GM19463 (cell line): ENCODE data around the gene HSD3B7.
"Not testable (repeated sequence)": the region's sequence is repeated elsewhere in the genome, so short reads cannot be mapped to it uniquely, and the experiment has no call there.

Experiments used
- ATAC-seq: cut with Tn5 transposase; IDR thresholded peaks from one replicate; pipeline ENCODE4 v1.9.1; 2021; ENCODE audit warnings: mild to moderate bottlenecking, moderate library complexity; ENCODE audit not compliant: unreplicated experiment

Gene HSD3B7

DNA sequence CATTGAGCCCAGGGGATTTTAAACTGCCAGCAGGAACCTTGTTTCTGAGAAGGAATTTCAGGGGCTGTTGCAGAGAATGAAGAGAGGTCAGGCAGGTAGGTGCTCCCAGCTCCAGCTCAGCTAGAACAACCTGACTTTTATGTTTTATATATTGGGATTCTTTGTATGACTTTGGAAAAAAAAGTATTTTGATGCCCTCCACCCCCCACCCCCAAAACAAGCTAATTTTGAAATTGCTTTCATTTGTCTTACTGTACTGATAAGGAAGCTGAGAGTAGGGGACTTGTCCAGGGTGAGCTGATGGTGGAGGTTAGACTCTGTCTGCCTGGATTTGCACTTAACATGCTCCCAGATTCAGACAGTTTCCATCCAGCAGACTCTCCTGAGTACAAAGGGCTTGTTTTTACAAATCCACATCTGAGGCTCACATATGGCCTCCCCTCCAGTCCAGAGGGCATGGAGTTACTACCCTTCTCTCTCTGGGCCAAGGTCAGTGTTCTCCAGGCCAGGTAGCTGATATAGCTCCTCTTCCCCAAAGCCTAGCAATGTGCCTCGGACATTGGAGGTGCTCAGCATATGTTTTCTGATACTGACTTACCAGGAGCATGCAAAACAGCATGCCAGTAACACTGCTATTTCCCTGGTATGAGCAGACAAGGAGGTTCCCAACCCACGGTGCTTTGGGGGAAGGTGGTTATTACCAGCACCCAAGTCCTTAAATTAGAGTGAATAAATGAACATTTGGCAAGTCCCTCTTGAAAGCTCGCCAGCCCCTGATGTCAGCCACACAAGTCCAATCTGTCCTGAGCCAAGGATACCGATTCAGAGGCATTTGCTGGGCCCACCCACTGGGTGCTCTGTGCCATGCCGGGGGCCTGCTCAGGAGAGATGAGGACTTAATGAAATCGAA, 14.1 kb downstream of the HSD3B7 start:
- ATAC-seq: no peak

DNA sequence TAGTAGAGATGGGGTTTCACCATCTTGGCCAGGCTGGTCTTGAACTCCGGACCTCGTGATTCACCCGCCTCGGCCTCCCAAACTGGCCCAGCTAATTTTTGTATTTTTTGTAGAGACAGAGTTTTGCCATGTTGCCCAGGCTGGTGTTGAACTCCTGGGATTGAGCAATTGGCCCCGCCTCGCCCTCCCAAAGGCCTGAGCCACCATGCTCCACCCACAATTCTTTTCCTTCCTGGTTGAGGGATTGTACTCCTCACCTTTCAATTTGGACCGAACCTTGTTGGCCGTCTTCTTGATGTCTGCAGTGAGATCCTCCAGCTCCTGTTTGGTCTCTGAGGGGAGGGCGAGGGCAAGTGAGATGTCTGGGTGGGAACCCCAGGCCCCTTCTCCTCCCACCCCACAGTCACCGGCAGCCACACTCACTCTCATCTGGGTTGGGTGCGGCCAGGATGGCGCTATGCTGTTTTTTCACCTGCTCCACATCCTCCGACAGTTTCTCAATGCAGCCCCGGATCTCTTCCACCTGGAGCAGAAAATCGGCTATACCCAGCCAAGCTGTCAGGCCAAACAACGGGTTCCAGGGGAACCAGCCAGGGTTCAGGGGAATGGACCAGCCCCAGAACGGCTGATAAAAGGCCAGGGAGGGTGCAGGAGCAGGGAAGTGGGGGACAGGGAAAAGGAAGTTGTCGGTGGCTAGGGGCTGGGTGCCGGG, 15.8 kb downstream of the HSD3B7 start:
- ATAC-seq: no peak

DNA sequence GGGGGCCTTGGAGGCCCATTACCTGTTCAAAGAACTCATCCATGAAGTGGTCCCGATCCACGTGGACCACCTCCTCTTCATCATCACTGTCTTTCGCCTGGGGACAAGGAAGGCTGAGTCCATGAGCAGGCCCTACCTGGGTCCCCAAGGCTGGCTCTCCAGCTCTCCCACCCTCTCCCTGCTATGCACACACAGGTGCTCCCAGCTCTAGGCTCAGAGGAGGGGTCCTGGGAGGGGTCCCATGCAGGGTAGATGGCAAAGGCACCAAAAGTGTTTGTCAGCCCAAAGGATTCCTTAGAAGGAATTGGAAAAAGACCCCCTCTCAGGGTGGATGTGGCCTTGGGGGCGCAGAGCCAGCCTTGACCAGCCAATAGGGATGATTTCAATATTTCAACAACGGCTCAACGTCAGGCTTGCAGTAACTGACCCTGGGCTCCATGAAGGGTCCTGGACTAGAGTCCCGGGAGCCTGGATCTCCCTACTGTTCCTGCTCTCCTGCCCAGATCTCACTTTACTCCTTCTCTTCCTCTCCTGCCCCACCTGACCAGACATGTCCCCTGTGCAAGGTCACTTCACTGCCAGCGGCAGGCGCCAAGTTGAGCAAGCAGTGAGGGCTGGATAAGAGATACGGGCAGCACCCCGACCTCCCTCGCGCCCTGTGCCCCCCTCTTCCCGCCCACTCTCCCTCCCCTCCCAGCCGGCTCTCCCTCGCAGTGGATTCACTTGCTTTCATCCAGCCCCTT, 16.7 kb downstream of the HSD3B7 start:
- no peak for ATAC-seq

DNA sequence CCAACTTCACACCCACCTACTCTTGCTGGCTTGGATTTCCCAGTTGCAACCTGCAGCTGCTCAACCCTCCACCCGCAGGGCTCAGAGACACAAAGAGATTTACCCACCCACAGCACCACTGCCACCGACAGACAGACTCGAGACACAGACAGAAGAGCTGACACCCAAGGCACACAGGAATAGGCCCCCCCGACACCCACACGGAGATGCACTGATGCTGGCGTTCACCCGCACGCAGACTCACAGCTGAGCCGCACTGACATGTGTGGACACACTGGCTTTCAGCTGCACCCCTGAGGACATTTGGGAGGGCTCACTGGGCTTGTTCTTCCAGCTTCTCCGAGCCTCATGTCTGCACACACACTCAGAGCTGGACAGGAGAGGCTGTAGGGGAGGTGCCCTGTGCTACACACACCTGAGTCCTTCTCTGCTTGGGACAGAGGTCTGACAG, 17.3 kb downstream of the HSD3B7 start:
- no peak for ATAC-seq

DNA sequence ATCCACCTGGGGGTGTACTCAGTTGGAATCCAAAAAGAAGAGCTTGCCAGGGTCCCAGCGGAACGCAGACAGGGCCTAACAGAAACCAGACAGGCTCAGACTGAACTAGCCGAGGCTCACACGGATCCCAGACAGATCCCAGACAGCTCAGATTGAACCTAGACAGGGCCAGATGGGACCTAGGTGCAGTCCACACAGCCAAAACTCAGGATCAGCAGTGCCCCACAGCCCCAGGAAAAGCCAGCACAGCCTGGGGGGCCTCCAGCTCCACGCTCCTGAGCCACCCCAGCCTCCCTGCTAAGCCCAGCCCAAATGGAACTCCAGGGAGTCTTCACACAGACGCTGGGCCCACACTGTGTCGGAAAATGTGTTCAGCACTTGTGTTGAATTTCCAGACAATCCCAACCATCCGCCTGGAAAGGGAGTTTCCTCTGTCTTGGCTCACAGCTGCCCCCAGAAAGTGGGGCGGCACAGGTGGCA, 17.9 kb downstream of the HSD3B7 start:
- no peak for ATAC-seq

DNA sequence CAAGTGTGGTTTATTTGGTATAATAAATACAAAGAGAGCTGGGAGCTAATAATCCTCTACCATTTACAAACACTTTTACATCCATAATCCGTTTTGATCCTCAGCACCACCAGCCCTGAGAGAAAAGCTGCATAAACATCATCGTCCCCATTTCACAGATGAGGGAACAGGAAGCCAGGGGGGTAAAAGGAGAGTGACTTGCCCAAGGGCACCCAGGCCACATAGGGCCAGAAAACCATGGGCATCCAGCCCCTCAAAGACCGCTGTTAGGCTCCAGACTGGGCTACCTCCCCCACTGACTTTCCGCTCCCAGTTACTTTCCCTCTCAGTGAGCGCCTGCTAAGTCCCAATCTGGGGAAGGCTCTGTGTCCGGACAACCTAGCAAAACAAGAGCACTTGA, 18.7 kb downstream of the HSD3B7 start:
- ATAC-seq: no peak

DNA sequence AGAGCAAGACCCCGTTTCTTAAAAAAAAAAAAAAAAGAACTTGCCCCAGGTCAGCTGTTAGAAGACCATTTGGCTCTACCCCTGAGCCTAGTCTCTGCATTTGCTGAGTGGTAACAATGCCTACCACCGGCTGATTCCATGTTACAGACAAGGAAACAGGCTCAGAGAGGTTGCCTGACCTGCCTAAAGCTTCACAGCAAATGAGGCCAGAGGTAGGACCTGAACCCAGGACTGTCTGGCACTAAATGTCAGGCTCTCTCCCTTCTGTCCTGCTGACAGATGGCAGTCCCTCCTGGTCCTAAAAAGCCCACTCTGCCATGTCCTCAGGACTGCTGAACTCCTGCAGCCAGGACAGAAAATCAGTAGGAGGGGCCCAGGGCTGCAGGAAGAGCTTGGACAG, 19.7 kb downstream of the HSD3B7 start:
- no peak for ATAC-seq

DNA sequence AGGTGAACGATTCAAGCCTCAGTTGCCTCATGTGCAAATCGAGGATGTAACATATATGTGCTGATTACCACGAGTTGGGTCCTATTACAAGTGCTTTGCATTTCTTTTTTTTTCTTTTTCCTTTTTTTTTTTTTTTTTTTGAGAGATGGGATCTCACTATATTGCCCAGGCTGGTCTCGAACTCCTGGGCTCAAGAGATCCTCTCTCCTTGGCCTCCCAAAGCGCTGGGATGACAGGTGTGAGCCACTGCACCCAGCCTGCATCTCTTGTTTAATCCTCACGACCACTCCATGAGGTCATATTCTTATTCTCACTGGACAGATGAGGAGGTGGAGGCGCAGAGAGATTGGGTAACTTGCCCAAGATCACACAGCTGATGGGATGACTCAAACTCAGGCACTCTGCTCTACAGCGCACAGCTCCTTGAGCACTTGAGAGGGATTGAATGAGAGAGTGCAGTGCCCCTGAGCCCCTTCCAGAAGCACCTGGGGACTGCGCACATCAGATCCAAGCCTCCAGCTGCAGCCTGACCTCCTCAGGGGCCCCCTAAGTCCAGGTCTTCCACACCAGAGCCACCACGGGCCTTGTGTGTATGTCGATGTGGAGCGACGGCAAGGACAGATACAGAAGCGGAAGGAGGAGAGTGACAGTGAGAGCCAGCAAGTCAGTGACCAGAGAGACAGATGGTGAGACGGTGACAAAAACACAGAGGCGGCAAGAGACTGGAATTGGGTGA, 20.5 kb downstream of the HSD3B7 start:
- no peak for ATAC-seq

DNA sequence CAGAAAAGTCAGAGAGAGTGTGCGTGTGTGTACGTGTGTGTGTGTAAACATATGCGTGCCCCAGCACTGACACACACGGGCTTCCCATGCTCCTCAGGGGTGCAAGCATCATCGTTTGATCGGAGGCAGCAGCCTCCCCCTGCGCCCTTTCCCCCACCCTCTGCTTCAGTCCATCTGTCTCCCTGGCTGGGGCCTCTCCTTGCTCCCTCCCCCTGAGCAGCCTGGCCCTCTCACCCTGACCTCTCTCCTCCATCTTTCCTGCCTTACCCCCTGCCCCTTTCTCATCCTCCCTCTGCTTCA, 21.0 kb downstream of the HSD3B7 start:
- ATAC-seq: no peak

DNA sequence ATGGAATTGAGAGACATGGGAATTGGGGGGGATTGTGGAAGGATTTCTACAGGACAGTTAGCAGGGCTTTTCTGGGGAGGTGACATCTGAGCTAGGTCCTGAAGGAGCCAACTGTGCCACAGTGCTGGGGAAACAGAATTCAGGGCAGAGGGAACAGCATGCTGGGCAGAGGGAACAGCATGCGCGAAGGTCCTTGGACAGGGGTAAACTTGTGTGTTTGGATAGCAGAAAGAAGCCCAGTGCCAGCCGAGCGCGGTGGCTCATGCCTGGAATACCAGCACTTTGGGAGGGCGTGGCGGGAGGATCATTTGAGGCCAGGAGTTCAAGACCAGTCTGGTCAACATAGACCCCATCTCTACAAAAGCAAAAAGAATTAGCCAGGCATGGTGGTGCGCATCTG, 21.6 kb downstream of the HSD3B7 start:
- ATAC-seq: no peak

DNA sequence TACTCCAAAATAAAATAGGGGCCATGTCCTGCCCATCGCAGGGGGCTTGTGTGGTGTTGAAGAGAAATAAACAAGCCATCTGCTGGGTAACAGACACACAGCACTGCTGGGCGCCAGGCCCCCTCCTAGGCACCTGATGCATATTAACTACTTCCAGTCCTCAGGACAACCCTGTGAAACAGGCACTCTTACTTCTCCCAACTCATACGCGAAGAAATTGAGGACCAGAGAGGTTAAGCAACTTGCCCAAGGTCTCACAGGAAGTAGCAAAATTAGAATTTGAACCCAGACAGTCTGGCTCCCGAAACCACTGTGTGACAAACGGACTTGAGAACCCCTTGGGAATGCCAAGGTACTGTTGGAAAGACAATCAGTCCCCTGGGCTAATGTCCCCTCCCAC, 22.7 kb downstream of the HSD3B7 start:
- no peak for ATAC-seq

DNA sequence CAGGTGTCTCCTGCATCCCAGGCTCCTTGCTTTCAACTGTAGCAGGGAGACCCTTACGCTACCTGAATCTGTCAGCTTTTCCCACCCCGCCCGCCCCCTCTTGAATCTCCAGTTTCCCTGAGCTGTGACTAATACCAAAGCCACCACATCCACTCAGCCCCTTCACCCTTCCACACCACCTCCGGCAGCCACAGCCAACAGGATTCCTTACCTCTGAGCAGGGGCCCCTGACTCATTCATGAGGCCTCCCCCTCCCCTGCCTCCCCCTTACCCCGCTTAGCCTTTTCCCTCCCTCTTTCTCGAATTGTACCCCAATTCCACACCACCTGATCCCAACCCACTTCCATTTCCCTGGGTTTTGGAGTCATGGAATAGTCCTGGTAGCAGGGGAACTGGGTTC, 23.1 kb downstream of the HSD3B7 start:
- no peak for ATAC-seq

DNA sequence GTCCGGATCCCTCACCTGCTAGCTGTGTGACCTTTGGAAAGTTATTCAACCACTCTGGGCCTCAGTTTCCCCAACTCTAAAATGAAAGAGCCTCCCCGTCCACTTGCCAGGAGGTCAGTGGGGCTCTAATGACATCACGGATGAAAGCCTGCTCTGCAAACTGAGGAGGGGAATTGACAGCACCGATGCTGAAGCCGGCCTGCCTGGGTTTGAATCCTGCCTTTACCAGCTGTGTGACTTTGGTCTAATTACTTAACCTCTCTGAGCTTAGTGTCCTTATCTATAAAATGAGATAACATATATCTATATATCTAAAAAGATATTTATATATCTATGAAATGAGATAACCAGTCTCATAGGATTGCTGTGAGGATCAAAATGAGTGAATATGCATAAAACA, 23.5 kb downstream of the HSD3B7 start:
- ATAC-seq: no peak

DNA sequence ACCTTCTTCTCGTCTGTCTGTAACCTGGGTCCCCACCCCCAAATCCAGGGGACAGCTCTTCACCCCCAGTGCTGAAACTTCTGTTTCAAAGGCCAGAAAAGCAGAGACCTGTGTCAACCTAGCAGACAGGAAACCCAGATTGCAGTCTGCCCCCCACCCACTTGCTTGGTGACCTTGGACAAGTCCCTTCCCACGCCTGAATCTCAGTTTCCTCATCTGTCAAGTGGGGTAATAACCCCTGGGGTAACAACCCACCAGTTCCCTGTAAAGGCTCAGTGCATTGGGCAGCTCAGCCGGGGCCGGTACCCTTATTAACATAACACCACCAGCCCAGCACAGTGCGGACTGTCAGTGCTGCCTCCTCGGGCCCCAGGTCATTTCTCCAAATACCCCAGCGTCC, 24.1 kb downstream of the HSD3B7 start:
- ATAC-seq: no peak

DNA sequence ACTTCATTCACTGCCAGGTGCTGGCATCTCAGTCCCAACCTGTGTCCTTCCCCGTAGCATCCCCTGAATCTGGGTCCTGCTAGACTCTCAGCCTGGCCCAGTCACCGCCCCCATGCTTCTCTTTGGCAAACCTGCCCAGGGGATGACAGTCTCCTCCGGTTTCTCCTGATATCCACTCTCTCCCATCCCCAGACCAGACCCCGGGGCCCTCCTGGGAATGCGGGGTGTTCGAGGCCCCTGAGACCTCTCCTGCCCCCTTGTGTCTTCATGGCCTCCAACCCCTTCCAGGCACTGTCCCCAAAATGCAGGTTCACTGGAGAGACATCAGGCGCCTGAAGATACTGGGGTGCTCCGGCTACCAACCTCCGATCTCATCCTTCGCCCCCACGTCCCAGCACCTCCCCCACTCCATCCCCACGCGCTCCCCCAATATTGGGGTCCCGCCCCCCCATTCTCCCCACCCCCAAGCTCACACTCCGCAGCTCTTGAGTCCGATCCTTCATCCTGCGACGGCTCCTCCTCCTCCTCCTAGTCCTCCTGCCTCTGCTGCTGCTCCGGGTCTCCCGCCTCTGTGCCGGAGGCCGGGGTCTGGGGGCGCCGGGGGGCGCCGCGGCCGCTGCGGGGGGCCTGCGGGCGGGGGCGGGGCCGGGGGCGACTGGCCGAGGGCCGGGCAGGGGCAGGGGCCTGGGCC, 25.0 kb downstream of the HSD3B7 start:
- no peak for ATAC-seq

DNA sequence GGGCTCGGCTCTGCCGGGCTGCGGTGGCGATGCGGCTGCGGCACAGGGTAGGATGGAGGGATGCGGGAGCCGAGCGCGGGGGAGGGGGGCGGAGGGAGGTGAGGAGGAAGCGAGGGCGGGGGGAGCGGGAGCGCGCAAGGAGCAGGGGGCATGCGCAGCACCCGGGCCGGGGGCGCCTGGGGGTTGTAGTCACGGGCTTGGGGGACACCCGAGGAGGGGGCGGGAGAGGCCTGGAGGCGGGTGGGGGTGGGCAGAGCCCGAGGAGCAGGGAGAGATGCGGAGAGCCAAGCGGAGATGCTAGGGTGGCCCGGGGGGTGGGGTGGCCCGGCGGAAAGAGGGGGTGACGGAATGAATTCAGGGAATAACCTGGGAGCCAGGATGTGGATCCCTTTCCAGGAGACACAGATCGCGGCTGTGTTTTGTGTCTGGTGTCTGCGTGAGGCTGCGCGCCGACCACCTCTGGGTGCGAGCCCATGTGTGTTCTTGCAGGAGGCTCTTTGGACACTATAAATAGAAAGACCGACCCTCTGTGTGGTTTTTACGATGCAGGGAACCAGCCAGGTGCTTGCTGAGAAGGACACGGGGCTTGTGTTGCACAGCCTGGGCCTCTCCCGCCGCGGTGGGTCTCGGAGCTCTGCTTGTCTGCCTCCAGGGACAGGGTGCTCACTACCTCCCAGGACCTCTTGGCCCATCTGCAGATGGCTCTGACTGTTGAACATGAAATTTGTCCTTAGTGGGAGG, 25.7 kb downstream of the HSD3B7 start, which contains the start of gene STX1B:
STX1B (minus strand) TSS at position 54 of the 741 bp plus-strand sequence. CDS start 242 bp downstream, outside the sequence.
- ATAC-seq: no peak

DNA sequence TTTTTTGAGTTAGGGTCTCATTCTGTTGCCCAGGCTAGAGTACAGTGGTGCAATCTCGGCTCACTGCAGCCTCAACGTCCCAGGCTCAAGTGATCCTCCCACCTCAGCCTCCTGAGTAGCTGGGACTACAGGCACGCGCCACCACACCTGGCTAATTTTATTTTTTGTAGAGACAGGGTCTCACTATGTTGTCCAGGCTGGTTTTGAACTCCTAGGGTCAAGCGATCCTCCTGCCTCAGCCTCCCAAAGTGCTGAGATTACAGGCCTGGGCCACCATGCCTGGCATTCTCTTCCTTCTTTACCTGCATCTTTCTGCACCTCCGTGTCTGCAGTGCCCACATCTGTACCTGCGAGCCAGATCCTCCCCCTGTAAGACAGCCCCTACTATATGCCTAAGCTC, 26.8 kb downstream of the HSD3B7 start:
- ATAC-seq: not testable (repeated sequence)

DNA sequence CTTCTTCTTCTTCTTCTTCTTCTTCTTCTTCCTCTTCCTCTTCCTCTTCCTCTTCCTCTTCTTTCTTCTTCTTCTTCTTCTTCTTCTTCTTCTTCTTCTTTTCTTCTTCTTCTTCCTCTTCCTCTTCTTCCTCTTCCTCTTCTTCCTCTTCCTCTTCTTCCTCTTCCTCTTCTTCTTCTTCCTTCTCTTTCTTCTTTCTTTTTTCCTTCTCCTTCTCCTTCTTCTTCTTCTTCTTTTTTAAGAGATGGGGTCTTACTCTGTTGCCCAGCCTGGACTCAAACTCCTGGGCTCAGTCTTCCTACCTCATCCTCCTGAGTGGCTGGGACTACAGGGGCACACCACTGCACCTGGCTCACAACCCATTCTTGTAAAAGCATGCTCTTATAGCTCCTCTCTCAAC, 28.3 kb downstream of the HSD3B7 start:
- ATAC-seq: not testable (repeated sequence)

DNA sequence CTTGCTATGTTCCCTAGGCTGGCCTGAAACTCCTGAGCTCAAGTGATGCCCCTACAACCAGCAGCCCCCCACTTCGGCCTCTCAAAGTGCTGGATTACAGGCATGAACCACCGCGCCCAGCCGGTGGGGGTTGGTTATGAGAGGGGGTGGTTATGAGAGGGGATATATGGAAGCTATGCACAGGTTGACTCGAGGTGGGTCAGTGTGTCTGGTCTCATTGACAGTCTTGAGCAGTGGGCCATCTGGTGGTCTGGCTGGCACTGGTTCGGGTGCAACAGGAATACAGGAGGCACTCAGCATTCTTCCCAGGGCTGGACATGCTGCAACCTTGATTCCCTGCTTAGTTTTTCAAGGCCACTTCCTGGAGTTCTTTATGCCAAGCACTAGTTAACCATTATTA, 31.0 kb downstream of the HSD3B7 start:
- no peak for ATAC-seq
